Dendritic cell treated with granulocyte-macrophage colony-stimulating factor and Interleukin-4, amounts not matched to agents 40 ng/mL and 50 ng/mL, for 4 days (primary cell): ENCODE results near the gene BPHL.
"Not testable (repeated sequence)": the region's sequence is repeated elsewhere in the genome, so short reads cannot be mapped to it uniquely, and the experiment has no call there.

Experiments used
- H3K27ac Mint-ChIP-seq: one replicate; pipeline ENCODE4 v1.8.0; 2022; ENCODE audit warnings: mild to moderate bottlenecking, mixed read lengths
- H3K27me3 Mint-ChIP-seq: one replicate; pipeline ENCODE4 v1.8.0; 2022; ENCODE audit warnings: mild to moderate bottlenecking, mixed read lengths
- H3K36me3 Mint-ChIP-seq: one replicate; pipeline ENCODE4 v1.8.0; 2022; ENCODE audit warnings: low read depth, mixed read lengths
- H3K4me1 Mint-ChIP-seq: one replicate; pipeline ENCODE4 v1.8.0; 2022; ENCODE audit warnings: low read depth, mixed read lengths
- H3K4me3 Mint-ChIP-seq: one replicate; pipeline ENCODE4 v1.8.0; 2022; ENCODE audit warnings: mild to moderate bottlenecking, moderate library complexity, mixed read lengths
- H3K9me3 Mint-ChIP-seq: one replicate; pipeline ENCODE4 v1.8.0; 2022; ENCODE audit warnings: mixed read lengths
- intact Hi-C: fragments of 100-400 bp; cut with micrococcal nuclease; formaldehyde crosslinking; loops from one replicate; pipeline ENCODE4 v1.15.0; 2022

Gene BPHL

DNA sequence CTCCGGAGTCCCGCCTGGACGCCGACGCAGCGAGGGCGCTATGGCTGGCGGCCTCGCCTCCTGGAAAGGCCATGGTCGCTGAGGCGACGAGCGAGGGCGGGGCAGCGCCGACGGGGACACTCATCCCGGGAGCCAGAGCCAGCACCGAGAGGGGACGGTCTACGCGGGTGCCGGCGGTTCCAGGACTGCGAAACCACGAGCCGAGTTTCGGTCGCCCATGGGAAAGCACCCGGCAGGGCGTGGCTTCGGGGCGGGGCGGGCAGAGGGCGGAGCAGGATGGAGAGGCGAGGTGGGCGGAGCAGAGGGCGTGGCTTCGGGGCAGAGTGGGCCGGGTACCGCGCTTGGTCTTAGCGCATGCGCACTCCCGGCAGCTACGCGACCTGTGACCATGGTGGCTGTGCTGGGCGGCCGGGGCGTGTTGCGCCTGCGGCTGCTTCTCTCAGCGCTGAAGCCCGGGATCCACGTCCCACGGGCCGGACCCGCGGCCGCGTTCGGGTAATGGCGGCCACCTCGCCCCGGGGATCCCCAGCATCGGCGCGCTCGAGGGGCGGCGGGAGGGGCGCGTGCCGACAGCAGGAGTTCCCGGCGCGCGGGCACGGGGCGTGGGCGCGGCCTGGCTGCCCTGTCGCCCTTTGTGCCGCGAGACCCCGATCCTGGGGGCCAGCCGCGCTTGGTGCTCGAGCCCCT, at the start of gene BPHL:
BPHL (plus strand) TSS at position 359 of the 687 bp plus-strand sequence; CDS start at position 389, 30 bp downstream.
- peak within 1 kb of the TSS; percentile 94 for H3K27ac Mint-ChIP-seq
- intact Hi-C loops, result loop anchor here (2.0 kb wide), 1 partner anchor 50 kb away; the partner anchor contains the start of gene RIPK1
- H3K27me3 Mint-ChIP-seq, result peaks cover 5% of the 10 kb centered on the region
- H3K9me3 Mint-ChIP-seq, result no peaks in the 10 kb centered on the region
- peaks cover 17% of the 10 kb centered on the region for H3K4me1 Mint-ChIP-seq
- peaks cover 31% of the 10 kb centered on the region for H3K36me3 Mint-ChIP-seq
- peak within 1 kb of the TSS; percentile 85 for H3K4me3 Mint-ChIP-seq

DNA sequence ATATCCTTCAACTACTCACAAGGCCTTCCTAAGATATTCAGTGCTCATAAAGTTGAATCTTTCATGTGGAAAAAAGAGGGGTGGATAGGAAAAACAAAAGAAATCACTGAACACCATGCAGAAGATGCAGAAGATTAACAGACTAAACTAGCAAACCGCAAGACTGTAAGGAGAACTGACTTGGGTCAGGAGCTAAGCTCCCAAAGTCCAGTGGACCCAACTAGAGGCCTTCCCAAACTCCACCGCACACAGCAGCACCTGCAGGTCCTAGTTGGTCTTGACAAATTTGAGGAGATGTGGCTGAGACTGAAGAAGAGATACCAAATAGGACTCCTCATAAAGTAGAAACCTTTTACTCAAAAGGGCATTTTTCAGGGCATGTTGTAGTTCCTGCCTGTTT, 46.9 kb upstream of the BPHL start:
- peaks cover 55% of the 10 kb centered on the region for H3K36me3 Mint-ChIP-seq
- H3K27ac Mint-ChIP-seq, result no peak overlapping the region
- H3K9me3 Mint-ChIP-seq, result no peaks in the 10 kb centered on the region
- intact Hi-C loops, result no loop called here
- H3K27me3 Mint-ChIP-seq, result no peaks in the 10 kb centered on the region
- H3K4me3 Mint-ChIP-seq, result no peak overlapping the region
- peaks cover 53% of the 10 kb centered on the region for H3K4me1 Mint-ChIP-seq

DNA sequence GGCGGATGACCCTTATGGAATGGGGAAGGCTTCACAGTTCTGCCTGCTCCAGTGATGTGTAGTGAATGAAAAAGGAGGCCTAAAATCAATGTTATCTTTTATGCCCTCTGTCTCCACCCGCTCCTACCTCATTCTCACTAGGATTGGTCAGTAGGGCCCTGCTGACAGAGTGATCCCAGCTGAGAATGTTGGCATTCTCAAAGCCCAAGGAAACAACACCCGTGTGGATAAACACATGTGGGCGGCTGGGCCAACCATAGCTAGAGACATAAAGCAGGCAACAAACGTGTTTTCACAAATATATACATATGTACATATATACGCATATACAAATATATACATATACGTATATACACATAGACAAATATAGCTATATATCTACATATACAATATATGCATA, 45.7 kb upstream of the BPHL start:
- Mint-ChIP-seq H3K27ac (no peak overlapping the region), H3K4me3 (no peak overlapping the region), H3K9me3 (no peaks in the 10 kb centered on the region), H3K4me1 (peaks cover 59% of the 10 kb centered on the region), H3K36me3 (peaks cover 68% of the 10 kb centered on the region), H3K27me3 (no peaks in the 10 kb centered on the region)
- intact Hi-C loops, result no loop called here

DNA sequence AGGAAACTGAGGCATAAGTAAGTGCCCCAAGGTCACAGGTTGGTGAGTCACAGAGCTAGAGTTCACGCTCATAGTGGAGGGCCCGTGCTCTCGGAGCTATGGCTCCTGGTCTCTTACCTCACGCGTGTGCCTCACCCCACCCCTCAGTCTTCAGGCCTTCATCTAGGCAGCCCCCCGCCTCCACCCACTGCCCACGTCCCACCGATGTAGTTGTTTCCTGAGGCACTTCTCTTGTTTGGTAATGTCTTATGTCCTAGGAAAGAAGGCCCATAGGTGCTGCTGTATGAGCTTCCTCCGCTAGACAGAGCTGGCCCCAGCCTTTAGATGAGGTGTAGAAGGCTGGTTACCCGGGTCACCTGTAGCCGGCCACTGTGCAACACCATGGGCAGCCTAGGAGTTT, 45.1 kb upstream of the BPHL start:
- H3K36me3 Mint-ChIP-seq, result peaks cover 68% of the 10 kb centered on the region
- intact Hi-C loops, result no loop called here
- H3K4me3 Mint-ChIP-seq, result no peak overlapping the region
- H3K9me3 Mint-ChIP-seq, result no peaks in the 10 kb centered on the region
- peaks cover 59% of the 10 kb centered on the region for H3K4me1 Mint-ChIP-seq
- H3K27me3 Mint-ChIP-seq, result no peaks in the 10 kb centered on the region
- H3K27ac Mint-ChIP-seq, result no peak overlapping the region

DNA sequence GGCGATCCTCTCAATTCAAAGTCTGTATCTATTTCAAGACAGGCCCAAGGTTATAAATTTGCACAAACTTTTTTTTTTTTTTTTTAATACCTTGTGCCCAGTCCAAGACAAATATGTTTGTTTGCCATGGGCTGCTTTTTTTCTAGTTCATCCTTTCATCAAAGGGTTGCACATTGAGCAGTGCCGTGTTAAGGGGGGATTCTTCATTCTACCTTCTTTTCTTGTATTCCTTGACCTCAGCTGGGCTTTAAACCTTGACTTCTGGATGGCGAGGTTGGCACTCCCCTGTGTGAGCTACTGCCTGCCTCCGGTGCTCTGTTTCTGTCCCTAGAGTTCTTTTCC, 42.8 kb upstream of the BPHL start:
- Mint-ChIP-seq H3K27ac (no peak overlapping the region), H3K9me3 (no peaks in the 10 kb centered on the region), H3K27me3 (no peaks in the 10 kb centered on the region), H3K4me1 (peaks cover 63% of the 10 kb centered on the region), H3K36me3 (peaks cover 79% of the 10 kb centered on the region), H3K4me3 (no peak overlapping the region)
- intact Hi-C loops, result no loop called here

DNA sequence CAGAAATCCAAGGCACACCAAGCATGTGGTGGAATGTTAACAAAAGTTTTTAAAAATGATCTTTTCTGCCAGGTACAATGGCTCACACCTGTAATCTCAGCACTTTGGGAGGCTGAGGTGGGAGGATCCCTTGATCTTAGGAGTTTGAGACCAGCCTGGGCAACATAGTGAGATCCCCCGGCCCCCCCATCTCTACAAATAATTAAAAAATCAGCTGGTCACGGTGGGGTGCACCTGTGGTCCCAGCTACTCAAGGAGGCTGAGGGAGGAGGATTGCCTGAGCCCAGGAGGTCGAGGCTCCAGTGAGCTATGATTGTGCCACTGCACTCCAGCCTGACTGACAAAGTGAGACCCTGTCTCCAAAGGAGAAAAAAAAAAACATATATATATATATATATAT, 42.2 kb upstream of the BPHL start:
- intact Hi-C loops, result no loop called here
- H3K36me3 Mint-ChIP-seq, result peaks cover 79% of the 10 kb centered on the region
- no peaks in the 10 kb centered on the region for H3K9me3 Mint-ChIP-seq
- no peak overlapping the region for H3K27ac Mint-ChIP-seq
- peaks cover 63% of the 10 kb centered on the region for H3K4me1 Mint-ChIP-seq
- no peaks in the 10 kb centered on the region for H3K27me3 Mint-ChIP-seq
- no peak overlapping the region for H3K4me3 Mint-ChIP-seq

DNA sequence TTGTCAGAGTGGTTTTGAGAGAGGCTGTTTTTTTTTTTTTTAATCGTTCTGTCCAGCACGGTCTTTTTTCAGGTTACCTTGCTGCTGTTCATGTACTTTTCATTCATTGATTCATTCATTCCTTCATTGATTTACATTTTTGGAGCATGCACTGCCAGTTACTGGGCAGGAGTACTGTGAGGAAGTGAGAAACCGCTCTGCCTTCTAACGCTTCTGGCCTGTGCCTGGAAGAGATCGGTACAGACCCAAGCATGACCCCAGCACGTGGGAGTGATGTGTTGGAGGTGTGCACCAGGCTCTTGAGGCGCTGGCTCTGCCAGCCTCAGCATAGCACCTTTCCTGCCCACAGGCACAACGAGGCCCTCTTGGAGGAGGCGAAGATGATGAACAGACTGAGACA, 41.1 kb upstream of the BPHL start:
- Mint-ChIP-seq H3K27me3 (no peaks in the 10 kb centered on the region), H3K9me3 (no peaks in the 10 kb centered on the region), H3K4me3 (no peak overlapping the region), H3K36me3 (peaks cover 79% of the 10 kb centered on the region), H3K27ac (peak overlapping the region; percentile 56), H3K4me1 (peaks cover 66% of the 10 kb centered on the region)
- intact Hi-C loops, result no loop called here

DNA sequence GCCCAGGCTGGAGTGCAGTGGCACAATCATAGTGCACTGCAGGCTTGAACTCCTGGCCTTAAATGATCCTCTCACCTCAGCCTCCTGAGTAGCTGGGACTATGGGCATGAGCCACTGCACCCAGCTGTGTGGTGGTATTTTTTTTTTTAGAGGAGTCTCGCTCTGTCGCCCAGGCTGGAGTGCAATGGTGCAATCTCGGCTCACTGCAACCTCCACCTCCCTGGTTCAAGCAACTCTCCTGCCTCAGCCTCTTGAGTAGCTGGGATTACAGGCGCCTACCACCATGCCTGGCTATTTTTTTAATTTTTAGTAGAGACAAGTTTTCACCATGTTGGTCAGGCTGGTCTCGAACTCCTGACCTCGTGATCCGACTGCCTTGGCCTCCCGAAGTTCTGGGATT, 39.6 kb upstream of the BPHL start:
- Mint-ChIP-seq H3K27ac (peak overlapping the region; percentile 14), H3K4me1 (peaks cover 61% of the 10 kb centered on the region), H3K36me3 (peaks cover 80% of the 10 kb centered on the region)
- H3K27me3 Mint-ChIP-seq, H3K9me3 Mint-ChIP-seq, H3K4me3 Mint-ChIP-seq, intact Hi-C loops: not testable (repeated sequence)

DNA sequence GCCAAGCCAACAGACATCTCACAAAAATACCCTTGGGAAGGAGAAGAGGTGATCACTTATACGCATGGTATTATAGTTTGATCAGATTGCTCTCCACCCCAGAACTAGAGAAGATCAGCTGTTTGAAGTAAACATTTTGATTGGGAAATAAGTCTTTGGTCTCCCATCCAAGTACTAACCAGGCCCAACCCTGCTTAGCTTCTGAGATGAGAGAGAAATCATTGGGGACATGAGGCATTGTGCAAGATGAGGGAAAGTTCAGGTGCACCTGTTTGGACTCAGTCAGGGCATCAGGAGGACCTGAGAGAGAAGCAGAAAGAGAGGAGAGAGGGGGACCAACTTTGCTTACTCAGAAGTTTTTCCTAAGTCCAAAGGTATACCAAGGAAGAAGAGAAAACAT, 38.8 kb upstream of the BPHL start:
- Mint-ChIP-seq H3K36me3 (peaks cover 83% of the 10 kb centered on the region), H3K4me1 (peaks cover 56% of the 10 kb centered on the region), H3K27me3 (no peaks in the 10 kb centered on the region), H3K27ac (peak overlapping the region; percentile 14), H3K4me3 (no peak overlapping the region), H3K9me3 (no peaks in the 10 kb centered on the region)
- intact Hi-C loops, result no loop called here

DNA sequence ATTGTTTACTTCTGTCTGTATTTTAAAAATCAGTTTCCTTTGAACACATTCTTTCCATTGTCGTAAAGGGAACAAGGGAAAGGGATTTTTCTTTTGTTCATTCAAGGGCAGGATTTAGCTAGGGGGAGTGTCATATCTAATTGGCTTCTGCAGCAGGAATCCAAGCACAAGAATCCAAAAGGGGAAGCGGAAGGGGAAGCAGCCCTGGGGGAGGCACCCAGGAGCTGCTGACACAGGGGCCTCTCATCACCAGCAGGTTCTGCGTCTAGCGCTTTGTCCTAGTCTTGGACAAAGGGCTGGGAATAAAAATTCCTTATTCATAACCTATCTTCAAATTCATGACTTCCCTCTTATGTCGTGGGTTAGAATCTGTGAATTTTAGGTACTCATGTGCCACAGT, 36.6 kb upstream of the BPHL start:
- Mint-ChIP-seq H3K9me3 (no peaks in the 10 kb centered on the region), H3K4me3 (peak overlapping the region; percentile 13), H3K27ac (peak overlapping the region; percentile 83), H3K4me1 (peaks cover 38% of the 10 kb centered on the region), H3K36me3 (peaks cover 93% of the 10 kb centered on the region), H3K27me3 (no peaks in the 10 kb centered on the region)
- intact Hi-C loops, result no loop called here

DNA sequence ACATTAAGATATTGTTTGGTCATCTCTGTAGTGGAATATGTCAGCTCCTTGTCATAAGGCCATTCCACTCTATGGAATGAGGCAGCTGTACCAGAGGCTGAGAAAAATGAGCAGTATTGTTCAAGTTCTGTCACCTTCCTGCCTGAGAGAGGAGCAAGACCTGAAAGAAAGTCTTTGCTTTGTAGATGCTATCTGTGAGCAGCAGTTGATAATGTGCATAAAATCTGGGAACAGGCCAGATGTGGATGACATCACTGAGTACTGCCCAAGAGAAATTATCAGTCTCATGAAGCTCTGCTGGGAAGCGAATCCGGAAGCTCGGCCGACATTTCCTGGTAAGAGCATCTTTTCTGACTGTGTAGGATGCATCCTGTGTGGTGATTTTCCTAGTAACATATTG, 33.4 kb upstream of the BPHL start:
- H3K4me1 Mint-ChIP-seq, result peaks cover 22% of the 10 kb centered on the region
- peaks cover 89% of the 10 kb centered on the region for H3K36me3 Mint-ChIP-seq
- H3K27me3 Mint-ChIP-seq, result no peaks in the 10 kb centered on the region
- H3K4me3 Mint-ChIP-seq, result no peak overlapping the region
- no peaks in the 10 kb centered on the region for H3K9me3 Mint-ChIP-seq
- H3K27ac Mint-ChIP-seq, result no peak overlapping the region
- intact Hi-C loops, result no loop called here

DNA sequence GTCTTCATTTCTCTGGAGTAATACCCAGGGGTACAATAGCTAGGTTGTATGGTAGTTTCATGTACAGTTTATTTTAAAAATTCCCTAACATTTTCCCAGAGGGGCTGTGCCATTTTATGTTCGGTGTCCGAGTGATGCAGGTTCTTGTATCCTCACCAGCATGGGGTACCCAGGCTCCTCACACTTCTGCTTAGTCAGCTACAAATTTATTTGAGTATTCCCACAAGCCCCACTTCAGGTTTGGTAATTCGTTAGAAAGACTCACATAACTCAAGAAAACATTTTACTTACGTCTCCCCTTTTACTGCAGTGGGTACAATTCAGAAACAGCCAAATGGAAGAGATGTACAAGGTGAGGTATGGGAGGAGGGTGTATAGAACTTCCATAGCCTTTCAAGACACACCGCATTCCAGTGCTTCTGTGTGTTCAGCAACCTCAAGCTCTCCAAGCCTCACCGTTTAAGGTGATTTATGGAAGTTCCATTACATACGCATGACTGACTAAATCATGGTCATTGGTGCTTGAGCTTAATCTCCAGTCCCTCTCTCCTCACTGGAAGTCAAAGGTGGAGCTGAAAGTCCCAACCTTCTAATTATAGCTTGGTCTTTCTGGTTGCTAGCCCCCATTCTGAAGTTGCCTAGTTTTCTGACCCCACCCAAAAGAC, 32.1 kb upstream of the BPHL start:
- H3K27me3 Mint-ChIP-seq, result no peaks in the 10 kb centered on the region
- H3K9me3 Mint-ChIP-seq, result no peaks in the 10 kb centered on the region
- no peak overlapping the region for H3K27ac Mint-ChIP-seq
- peaks cover 83% of the 10 kb centered on the region for H3K36me3 Mint-ChIP-seq
- intact Hi-C loops, result no loop called here
- H3K4me3 Mint-ChIP-seq, result no peak overlapping the region
- peaks cover 14% of the 10 kb centered on the region for H3K4me1 Mint-ChIP-seq

DNA sequence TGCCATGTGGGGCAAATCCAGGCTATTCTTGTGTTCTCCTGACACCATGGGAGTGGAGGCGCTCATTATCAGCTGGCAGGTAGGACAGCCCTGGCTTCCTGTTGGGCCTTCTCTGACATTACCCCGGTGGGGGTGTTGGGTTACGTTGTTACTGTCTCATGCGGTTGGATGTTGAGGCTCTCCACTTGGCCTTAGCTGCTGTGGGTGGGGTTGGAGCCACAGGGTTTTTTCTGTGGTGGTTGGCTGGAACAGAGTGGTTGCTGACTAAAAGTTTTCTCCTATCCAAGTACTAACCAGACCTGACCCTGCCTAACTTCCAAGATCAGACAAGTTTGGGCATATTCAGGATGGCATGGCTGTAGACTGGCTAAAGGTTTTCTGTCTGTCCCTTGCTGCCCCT, 30.1 kb upstream of the BPHL start:
- intact Hi-C loops, result no loop called here
- Mint-ChIP-seq H3K9me3 (no peaks in the 10 kb centered on the region), H3K4me1 (no peaks in the 10 kb centered on the region), H3K27me3 (no peaks in the 10 kb centered on the region), H3K36me3 (peaks cover 69% of the 10 kb centered on the region), H3K4me3 (no peak overlapping the region), H3K27ac (no peak overlapping the region)

DNA sequence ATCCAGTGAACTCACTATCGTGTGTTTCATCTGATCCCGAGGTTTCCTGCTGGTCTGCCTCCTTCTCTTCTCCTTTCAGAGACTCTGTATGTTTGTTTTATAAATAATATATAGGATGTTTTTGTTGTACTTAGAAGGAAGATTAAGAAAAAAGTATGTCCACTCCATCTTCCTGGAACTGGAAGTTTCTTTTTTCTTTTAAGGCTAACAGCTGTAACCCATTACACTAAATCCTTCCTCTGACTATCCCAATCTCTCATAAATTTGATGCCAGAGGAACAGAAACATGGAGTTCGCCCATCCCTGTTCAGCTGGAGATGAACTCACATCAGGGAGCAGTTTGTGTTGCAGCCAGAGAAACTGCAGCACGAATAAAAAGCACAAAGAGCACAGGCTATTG, 29.5 kb upstream of the BPHL start:
- Mint-ChIP-seq H3K4me3 (no peak overlapping the region), H3K27ac (no peak overlapping the region), H3K36me3 (peaks cover 67% of the 10 kb centered on the region), H3K27me3 (no peaks in the 10 kb centered on the region), H3K9me3 (no peaks in the 10 kb centered on the region), H3K4me1 (no peaks in the 10 kb centered on the region)
- intact Hi-C loops, result no loop called here

DNA sequence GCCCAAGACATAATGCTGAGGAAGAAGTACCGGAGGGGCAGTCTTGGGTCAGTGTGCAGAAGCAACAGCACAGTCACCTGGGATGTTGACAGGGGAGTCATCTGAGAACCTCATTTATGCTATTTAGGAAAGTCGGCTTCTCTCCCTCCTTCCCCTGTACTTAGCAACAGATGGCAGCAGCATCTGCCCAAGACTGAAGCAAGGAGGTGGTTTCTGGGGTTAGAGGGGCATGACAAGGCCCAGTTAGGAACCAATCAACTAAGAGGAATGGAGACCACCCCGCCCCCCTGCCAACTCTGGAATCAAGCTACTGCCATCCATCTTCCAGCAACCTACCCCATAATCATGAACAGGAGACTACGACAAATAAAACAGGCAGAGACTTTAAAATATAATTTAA, 28.5 kb upstream of the BPHL start:
- no peaks in the 10 kb centered on the region for H3K27me3 Mint-ChIP-seq
- intact Hi-C loops, result no loop called here
- H3K4me1 Mint-ChIP-seq, result no peaks in the 10 kb centered on the region
- no peaks in the 10 kb centered on the region for H3K9me3 Mint-ChIP-seq
- H3K27ac Mint-ChIP-seq, result no peak overlapping the region
- no peak overlapping the region for H3K4me3 Mint-ChIP-seq
- peaks cover 67% of the 10 kb centered on the region for H3K36me3 Mint-ChIP-seq
